SH-SY5Y (cell line): Measurements from ENCODE around the gene OR2Y1.

ENCODE experiments used
- GATA2 ChIP-seq: IDR thresholded peaks from 2 replicates; pipeline ENCODE4 v1.6.1; 2011; ENCODE audit warnings: mild to moderate bottlenecking, low read depth, low read length
- GATA3 ChIP-seq: IDR thresholded peaks from 2 replicates; pipeline ENCODE4 v1.6.1; 2011; ENCODE audit warnings: low read depth, mild to moderate bottlenecking, low read length, moderate library complexity

OR2Y1 gene, protein sequence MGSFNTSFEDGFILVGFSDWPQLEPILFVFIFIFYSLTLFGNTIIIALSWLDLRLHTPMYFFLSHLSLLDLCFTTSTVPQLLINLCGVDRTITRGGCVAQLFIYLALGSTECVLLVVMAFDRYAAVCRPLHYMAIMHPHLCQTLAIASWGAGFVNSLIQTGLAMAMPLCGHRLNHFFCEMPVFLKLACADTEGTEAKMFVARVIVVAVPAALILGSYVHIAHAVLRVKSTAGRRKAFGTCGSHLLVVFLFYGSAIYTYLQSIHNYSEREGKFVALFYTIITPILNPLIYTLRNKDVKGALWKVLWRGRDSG

DNA sequence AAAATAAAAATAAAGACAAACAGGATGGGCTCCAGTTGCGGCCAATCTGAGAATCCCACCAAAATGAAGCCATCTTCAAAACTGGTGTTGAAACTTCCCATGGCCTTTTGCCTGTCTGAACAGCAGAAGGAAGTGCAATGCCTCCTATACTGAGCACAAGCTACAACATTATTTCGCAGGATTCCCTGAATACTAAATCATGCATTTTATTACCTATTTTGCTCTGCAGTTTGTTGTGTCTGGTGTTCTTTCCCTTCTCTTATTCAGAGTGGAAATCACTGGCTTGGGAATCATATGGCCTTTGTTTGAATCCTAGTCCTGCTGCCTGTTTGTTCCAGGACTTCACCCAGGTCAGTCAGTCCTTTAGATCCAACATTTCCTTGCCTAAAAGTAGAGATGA is at the start of gene OR2Y1:
OR2Y1 (minus strand) TSS at position 101 of the 400 bp plus-strand sequence; CDS start at position 101, 0 bp downstream.
- TF ChIP-seq GATA3 (no peak), GATA2 (no peak)

DNA sequence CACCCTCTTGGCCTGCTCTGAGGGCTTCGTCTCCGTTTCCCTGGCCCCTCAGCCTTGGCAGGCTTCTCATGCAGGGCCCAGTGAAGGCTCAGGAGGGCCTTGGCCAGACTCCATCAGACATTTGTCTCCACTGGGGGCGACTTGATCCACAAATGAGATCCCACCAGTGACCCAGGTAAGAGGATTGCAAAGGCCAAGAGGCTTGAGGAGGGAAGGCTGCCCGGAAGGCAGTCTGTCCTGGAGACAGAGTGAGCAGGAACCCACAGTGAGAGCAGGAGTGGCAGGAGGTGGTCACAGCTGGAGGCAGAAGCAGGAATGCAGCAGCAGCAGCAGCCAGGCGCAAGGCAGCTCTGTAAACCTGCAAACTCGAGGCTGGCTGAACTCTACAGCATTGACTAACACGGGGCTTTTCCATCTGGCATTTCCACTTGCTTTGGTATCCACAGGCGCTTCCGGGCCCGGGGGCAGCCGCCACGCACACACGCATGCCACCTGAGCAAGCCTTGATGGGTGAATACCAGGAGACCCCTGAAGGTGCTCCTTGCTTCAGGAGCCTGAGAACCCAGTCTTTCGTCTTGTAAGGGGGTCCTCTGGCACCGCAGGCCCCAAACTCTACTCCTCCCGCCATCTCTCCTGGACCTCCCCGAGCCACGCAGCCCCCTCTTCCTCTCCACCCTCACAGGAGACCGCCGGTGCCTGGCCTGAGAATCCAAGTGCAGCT is 48.0 kb upstream of the OR2Y1 start:
- TF ChIP-seq GATA2 (no peak), GATA3 (no peak)

DNA sequence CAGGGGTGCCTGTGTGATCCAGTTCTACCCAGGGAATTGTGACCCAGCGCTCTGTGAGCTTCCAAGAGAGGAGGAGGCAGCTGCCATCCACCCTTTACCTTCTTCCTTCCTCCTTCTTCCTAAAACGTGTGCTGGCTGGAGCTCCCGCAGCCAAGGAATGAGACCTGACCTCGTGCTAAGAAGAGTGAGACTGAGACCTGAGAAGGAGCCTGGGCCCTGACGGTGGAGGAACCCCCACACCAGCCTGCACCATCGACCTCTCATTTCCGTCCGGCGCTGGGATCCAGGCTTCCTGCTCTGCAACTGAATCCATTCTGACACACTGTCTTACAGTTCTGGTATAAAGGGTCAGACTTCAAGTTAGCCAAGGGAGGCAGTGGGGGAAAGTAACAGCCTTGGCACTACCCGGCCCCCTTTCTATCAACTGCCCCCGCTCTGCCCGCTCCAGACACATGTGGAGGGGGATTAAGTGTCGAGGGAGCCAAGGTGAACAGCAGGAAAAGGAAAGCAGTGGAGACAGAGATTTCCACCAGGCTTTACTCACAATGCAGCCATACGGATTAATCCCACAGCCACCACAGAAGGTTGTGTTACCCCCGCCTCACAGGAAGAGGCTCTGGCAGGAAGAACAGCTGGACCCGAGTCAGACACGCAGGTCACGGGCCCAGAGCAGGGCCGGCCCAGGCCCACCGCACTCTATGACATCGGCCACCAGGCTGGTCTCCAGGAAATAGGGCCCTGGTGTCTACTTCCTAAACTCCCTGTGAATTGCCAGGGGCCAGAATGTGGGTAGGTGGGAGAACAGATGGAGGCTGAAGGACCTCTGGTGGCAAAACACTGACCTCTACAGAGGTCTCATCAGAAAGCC is 46.9 kb upstream of the OR2Y1 start:
- no peak for TF ChIP-seq GATA2
- TF ChIP-seq GATA3 = no peak

DNA sequence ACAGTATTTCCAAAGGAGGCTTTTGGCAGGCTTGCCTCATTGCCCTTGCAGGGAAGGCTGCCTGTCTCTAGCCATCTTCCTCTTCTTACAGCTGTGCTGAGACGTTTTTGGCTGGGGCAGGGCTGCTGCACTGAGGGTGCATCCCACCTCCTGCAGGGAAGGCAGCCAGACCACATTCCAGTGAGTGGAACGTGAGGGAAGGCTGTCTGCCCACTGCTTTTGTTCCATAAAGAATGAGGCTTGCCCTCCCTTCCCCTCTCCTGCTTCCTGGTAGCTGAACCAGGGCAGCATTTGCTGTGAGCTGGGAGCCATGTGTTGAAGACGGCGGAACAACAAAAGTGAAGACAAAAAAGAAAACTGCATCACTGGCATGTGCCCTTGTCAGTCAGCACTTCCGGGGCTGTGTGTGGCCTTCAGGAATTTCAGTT is 46.0 kb upstream of the OR2Y1 start:
- TF ChIP-seq GATA2 (no peak), GATA3 (no peak)

DNA sequence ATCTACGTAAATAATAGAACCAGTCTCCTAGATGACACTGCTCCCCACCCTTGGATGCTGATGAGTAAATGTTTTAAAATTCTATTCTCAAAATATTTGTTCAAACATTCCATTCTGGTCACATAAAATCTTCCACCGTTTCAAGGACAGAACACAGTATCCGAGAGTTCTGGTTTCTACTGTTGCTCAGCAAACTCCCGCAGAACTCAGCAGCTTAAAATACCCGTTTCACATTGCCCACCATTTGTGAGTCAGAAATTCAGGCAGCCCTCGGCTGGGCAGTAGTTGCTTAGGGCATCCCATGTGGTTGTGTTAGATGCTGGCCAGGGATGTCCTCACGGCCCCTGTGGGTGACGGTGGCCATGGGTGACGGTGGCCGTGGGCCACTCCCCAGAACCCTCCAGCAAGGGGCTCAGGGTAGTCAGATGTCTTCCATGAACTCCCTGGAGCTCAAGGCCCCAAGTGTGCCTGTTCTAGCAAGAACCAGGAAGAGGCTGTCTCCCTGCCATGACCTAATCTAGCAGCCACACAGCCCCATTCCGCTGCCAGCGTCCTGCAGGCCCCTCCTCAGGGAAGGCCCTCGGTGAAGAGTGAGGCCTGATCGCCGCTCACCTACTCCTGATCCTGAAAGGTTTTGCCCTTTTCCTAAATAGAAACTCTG is 45.4 kb upstream of the OR2Y1 start:
- TF ChIP-seq GATA2 = no peak
- no peak for TF ChIP-seq GATA3

DNA sequence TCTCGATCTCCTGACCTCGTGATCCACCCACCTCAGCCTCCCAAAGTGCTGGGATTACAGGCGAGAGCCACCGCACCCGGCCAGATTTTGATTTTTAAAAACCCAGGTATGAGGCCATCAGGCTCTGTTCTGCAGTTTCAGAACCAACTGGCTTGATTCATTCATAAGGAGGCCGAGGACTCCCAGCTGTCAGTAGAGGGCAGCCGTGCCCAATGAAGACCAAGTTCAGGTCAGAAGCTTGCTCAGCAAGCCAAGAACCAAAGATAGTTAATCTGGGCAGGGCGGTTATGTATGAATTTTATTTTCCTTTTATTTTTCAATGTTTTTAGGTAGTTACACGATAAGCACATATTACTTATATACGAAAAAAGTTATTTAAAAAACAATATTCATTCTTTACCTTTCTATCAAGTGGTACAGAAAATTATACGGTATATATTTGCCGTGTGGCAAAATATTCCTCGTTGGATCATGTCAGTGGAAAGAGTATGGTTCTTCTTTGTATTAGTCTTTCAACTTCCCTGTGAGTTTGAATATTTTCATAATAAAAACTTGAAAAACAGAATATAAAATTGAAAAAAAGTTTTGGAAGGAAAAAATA is 44.7 kb upstream of the OR2Y1 start:
- TF ChIP-seq GATA2 (no peak), GATA3 (no peak)

DNA sequence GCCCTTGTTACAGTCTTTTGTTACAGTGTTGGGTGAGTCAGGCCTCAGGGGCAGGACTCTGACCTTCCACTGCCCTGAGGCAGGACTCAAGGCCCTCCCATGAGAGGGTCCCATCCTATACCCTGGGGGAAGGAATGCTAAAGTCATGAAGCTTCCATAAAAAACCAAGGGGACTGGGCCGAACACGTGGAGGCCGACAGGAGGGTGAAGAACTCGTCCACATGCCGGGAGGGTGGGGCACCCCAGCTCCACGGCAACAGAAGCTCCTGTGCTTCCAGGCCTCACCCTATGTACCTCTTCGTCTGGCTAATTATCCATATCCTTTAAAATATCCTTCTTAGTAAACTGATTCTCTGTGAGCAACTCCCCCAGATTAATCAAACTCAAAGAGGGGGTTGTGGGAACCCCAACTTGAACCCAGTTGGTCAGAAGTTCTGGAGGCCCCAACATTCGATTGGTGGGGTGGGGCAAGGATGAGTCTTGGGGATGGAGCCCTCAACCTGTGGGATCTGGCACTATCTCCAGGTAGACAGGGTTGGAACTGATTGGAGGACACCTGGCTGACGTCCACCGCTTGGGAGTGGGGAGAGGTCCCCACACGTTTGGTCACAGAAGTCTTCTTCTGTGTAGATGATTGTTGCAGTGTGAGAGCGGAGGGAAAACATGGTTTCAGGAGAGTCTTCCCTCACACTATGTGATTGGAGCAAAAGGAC is 43.6 kb upstream of the OR2Y1 start:
- TF ChIP-seq GATA2 (no peak), GATA3 (no peak)

DNA sequence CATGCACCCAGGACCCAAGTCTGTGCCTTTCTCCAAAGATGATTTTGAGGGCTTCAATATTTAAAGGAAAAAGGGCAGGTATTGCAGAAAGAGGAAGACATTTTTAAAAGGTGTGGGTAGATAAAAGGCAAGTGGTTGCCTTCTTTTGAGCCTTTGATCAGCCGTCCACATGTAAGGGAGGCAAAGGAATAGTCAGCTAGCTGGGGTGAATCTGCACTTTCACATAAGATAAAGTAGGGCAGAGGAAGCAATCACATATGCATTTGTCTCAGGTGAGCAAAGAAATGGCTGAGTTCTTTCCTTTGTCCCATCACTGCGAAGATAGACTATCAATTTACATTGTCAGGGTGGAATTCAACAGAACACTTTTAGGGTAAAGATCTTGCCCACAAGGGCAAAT is 42.9 kb upstream of the OR2Y1 start:
- TF ChIP-seq GATA2 (no peak), GATA3 (no peak)

DNA sequence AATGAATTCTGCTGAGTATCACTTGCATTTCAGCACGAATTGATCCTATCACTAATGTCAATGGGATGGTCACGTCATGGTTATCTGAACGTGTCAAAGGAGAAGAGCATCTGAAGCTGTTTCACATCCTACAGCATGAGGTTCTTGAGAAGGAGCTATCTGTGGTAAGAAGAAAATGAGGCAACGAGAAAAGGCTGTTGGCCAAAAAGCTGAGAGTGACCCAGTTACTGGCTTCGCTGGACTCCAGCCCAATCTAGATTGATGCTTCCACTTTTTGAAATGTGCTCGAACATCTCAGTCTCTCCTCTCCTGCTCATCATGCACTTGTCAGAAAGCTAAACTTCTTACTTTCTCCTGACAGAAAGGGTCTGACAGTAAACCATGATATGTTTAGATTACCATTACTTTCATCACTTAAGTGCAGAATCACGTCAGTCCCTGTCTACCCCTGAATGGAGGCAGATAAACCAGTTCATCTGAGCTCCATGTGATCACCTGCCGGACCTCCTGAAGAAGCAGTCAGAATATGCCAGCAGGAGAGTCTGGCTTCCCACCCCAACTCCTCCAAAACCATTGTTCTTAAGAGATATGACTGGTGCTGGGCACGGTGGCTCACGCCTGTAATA is 40.2 kb upstream of the OR2Y1 start:
- no peak for TF ChIP-seq GATA2
- no peak for TF ChIP-seq GATA3

DNA sequence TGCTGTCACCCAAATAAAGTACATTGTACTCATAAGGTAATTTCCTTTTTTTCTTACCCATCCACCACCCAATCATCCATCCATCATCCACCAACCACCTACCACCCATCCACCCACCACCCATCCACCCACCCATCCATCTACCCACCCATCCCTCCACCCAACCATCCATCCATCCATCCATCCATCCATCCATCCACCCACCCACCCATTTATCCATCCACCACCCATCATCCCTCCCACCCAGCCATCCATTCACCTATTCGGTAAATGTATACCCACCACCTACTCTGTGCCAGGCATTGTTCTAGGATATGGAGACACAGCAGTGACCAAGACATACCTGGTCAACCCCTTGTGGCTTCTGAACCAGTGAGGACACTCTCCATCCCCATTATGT is 37.6 kb upstream of the OR2Y1 start:
- TF ChIP-seq GATA2 (no peak), GATA3 (no peak)

DNA sequence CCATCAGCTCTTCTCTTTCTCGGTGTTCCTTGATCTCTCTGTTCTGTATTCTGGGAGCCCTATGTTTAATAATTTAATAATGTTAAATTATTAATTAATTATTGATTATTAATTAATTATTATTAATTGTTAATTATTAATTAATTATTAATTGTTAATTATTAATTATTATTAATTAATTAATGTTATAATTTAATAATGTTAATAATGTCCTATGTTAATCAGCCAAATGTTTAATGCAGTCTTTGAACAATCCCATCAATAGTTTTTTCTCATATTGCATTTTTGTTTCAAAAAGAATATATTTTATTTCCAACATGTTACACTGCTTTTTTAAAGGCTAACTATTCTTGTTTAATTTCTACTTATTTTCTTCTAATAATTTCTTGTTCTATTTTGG is 36.5 kb upstream of the OR2Y1 start:
- TF ChIP-seq GATA3 = no peak
- no peak for TF ChIP-seq GATA2

DNA sequence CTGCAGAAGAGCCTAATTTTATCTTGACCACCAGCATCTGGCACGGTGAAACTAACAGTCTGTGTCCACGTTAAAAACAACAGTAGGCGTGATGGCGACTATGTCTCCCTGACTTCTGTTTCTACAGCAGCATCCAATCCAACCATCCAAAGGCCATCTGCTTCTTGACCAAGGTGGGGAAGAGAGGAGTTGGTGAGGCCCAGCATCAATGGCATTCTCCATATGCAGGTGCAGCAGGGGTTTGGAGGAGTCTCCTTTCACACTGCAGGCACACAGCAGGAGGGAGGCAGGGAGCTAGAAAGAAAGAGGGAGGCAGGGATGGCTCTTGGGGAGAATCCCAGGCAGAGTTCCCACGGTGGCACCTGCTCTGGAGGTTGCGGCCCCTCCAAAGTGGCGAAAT is 35.8 kb upstream of the OR2Y1 start:
- TF ChIP-seq GATA2 (no peak), GATA3 (no peak)

DNA sequence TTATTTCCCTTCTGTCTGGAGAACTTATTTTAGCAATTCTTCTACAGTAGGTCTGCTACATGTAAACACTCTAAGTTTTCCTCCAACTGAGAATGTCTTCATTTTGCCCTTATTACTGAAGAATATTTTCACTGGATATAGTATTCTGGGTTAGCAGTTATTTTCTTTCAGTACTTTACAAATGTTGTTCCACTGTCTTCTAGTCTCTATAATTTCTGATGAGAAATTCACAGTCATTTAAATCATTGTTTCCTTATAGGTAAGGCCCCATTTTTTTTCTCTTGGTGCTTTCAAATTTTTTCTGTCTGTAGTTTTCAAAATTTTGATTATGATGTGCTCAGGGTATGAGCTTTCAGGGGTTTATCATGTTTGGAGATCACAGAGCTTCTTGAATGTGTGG is 32.0 kb upstream of the OR2Y1 start:
- TF ChIP-seq GATA3 = no peak
- no peak for TF ChIP-seq GATA2
